ENCODE measurements around the gene LAMA2. TPM values are rescaled to one million over a fixed set of nuclear protein-coding genes. Genes with fewer than 3 reads are reported as not detected.

LAMA2 gene
- total RNA-seq, 1 experiment from 2014 or later = 17.6 TPM

DNA sequence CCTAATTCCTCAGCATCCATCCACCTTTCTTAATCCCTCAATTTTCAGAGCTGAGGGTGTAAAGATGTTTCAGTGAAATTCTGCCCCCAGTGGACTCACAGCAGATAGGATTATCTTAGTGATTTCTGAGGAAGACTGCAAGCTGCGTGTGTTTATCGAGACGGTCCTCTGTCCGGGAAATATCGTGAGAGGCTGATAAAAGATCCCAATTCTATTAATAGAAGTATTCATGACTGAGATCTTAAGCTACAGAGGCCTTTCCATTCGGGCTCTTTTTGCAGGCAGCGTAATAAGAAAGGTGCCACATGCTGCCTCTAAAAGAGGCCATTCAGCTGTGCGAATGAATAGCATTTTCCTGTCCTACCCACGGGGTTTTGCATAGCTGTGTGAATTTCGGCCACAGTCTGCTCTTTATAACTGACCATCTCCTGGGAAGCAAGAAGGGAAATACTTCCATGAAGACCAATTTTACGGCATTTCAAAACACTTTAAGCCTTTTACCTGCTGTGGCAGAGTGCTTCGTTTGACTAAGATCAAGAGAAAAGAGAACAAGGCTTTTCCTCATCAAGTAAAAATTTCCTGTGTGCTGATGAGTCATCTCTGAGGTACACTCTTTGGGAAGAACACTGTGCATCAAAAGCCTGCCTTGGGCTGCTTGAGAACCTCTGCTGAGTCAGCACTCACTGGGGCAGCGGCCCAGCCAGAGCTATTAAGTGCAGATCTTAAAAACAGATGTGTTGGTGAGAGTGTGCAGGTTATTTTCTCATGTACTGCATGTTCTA, 618.2 kb downstream of the LAMA2 start:
- peak overlapping the region; percentile 9; the same call in 1 of the 2 replicates for H3K4me3 ChIP-seq

DNA sequence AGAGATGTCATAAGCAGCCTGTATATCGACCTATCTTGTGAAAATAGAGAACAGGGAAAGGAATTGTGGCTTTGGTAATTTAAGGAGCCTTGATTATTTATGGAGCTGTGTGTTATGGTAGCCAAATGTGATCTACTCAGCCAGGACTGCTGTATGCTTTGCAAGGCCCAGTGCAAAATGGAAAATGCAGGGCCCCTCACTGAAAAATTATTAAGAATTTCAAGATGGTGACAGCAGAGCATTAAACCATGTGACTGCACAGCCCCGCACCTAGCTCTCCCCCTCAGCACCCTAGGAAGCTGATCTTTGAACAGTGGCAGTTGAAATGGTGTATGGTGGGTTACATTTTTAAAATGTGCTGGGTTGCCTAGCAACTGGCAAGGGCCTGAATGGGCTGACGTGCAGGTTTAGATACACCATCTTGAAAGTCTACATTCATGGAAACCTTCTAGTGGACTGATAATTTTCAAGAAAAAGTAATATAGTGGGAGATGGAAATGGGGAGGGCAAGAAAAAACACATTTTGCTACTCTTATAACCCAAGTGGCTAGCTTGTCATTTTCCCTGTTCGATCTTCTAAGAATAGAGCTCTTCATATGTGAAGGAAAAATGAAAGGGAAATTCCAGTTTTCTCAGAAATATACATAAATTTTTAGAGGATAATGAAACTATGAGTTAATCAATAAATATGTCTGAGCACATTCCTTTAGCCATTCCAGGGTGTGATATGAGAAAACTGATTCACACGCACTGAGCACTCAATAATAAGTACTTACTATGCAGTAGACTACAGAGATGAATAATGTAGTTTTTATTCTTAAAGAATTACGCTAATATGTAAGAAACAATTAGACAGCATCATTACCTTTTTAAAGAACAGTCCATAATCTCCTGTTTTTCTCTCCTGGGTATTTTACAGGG, 619.1 kb downstream of the LAMA2 start:
- no peak for DNase-seq
- H3K27ac ChIP-seq = no peak overlapping the region
- no peaks in the 10 kb centered on the region for H3K27me3 ChIP-seq
- no peak overlapping the region for H3K4me3 ChIP-seq
- no peaks in the 10 kb centered on the region for H3K4me1 ChIP-seq
- H3K36me3 ChIP-seq = no peaks in the 10 kb centered on the region
- no peaks in the 10 kb centered on the region for H3K9me3 ChIP-seq (replicated peaks)

More for the DNA sequence above, 618.2 kb downstream of the LAMA2 start:
- H3K9me3 ChIP-seq (replicated peaks) = no peaks in the 10 kb centered on the region
- no peak overlapping the region for H3K27ac ChIP-seq
- no peaks in the 10 kb centered on the region for H3K27me3 ChIP-seq
- DNase-seq = peak; percentile 42 to 64
- H3K36me3 ChIP-seq = no peaks in the 10 kb centered on the region
- no peaks in the 10 kb centered on the region for H3K4me1 ChIP-seq

DNA sequence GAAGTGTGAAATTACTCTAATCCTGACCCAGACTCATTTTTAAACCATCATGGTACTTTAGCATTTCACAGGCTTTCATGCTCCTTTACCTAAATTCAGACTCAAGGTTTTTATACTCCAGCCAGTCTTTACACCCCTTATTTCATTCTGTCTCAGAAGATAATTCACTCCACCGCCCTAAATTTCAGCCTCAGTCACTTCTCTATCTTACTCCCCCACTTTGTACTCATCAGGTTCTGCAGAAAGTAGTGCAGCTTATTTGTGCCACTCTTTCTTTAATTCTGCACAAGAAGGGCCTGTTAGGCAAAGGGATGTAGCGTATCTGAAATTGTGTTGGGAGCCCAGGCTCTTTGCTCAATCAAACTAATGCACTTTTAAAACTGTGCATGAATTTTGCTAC, 621.5 kb downstream of the LAMA2 start:
- Histone ChIP-seq H3K36me3 (no peaks in the 10 kb centered on the region), H3K27me3 (no peaks in the 10 kb centered on the region), H3K9me3 (replicated peaks) (no peaks in the 10 kb centered on the region), H3K4me1 (no peaks in the 10 kb centered on the region), H3K4me3 (no peak overlapping the region), H3K27ac (no peak overlapping the region)
- DNase-seq = no peak

DNA sequence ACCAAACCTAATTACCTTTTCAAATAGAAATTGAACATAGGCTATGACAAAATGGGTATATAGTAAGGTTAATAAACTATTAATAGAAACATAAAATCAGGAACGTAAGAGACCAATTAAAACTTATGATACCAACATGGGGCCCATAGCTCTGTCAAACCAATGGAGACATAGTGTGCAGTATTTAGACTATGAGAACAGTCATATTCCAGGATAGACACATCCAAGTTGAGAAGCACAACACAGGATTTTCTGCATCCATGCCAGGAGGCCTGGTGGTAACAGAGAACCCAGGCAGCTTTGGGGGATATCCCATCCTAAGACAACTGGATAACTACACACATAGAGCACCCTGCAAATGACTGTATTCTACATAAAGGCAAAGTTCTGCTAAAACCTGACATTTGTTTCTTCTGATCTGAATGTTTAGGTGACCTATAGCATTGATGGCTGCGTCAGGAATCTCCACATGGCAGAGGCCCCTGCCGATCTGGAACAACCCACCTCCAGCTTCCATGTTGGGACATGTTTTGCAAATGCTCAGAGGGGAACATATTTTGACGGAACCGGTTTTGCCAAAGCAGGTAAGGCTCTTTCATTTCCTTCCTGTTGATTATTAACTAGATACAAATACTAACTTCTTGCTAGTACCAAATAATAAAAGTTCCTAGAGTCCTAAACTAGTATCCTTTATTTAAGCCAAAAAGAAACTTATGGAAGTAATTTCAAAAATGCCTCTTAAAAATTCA, 624.3 kb downstream of the LAMA2 start:
- H3K27ac ChIP-seq = no peak overlapping the region
- H3K4me3 ChIP-seq = no peak overlapping the region
- H3K4me1 ChIP-seq = 0 out of 2 replicates have a peak, but pooled peaks cover 7% of the 10 kb centered on the region
- no peak for DNase-seq
- no peaks in the 10 kb centered on the region for H3K9me3 ChIP-seq (replicated peaks)
- H3K36me3 ChIP-seq = no peaks in the 10 kb centered on the region
- H3K27me3 ChIP-seq = no peaks in the 10 kb centered on the region

DNA sequence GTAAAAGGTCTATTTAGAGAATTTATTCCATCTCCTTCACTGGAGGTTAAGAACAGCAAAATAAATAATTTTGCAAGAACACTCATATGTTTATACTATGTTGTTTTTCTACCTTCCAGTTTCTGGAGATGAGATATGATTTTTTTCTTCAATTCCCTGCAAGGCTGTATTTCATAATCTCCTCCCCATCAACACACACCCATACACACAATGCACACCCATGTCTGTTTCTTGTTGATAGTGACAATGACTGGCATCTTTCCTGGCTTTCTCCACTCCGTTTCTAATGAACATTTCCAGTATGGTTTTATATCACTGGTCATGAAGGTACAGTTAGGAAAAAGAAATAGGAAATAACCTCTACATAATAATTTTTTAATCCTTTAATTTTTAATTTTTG, 624.9 kb downstream of the LAMA2 start:
- H3K4me3 ChIP-seq = no peak overlapping the region
- H3K9me3 ChIP-seq (replicated peaks) = no peaks in the 10 kb centered on the region
- H3K36me3 ChIP-seq = no peaks in the 10 kb centered on the region
- H3K27me3 ChIP-seq = no peaks in the 10 kb centered on the region
- H3K27ac ChIP-seq = no peak overlapping the region
- H3K4me1 ChIP-seq = 0 out of 2 replicates have a peak, but pooled peaks cover 7% of the 10 kb centered on the region
- DNase-seq = no peak

DNA sequence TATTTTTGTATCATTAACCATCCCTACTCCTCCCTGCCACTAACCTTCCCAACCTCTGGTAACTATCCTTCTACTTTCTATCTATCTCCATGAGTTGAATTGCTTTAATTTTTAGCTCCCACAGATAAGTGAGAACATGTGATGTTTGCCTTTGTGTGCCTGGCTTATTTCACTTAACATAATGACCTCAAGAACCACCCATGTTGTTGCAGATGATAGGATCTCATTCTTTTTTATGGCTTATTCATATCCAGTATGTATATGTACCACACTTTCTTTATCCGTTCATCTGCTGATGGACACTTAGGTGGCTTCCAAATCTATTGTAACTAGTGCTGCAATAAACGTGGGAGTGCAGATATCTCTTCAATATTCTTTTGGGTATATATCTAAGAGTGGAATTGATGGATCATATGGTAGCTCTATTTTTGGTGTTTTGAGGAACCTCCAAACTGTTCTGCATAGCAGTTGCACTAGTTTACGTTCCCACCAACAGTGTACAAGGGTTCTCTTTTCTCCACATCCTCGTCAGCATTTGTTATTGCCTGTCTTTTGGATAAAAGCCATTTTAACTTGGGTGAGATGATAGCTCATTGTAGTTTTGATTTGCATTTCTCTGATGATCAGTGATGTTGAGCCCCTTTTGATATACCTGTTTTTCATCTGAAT, 625.7 kb downstream of the LAMA2 start:
- Histone ChIP-seq H3K27ac (no peak overlapping the region), H3K9me3 (replicated peaks) (no peaks in the 10 kb centered on the region), H3K36me3 (no peaks in the 10 kb centered on the region), H3K4me3 (no peak overlapping the region), H3K27me3 (no peaks in the 10 kb centered on the region), H3K4me1 (0 out of 2 replicates have a peak, but pooled peaks cover 7% of the 10 kb centered on the region)
- DNase-seq = no peak

DNA sequence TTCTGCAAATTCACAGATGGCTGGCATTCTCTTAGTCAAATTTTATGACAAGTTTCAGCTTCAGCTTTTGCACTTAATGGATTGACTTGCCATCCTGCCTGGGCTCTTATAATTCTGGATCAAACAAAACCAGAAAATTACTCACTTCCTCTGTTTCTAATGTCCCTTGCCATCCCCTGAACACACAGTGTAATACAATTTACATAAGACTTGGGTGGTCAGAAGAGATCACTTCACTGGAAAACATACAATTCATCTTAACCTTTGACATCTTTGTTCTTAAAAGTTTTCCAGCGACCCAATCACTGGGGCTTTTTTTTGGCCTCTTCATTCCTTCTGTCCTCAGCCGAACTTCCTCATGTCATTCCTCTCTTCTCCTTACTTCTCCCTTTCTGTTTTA, 628.0 kb downstream of the LAMA2 start:
- Histone ChIP-seq H3K9me3 (replicated peaks) (no peaks in the 10 kb centered on the region), H3K4me1 (0 out of 2 replicates have a peak, but pooled peaks cover 7% of the 10 kb centered on the region), H3K27ac (no peak overlapping the region), H3K27me3 (no peaks in the 10 kb centered on the region), H3K36me3 (no peaks in the 10 kb centered on the region), H3K4me3 (no peak overlapping the region)
- peak in 1 of 2 experiments; percentile 6 for DNase-seq

DNA sequence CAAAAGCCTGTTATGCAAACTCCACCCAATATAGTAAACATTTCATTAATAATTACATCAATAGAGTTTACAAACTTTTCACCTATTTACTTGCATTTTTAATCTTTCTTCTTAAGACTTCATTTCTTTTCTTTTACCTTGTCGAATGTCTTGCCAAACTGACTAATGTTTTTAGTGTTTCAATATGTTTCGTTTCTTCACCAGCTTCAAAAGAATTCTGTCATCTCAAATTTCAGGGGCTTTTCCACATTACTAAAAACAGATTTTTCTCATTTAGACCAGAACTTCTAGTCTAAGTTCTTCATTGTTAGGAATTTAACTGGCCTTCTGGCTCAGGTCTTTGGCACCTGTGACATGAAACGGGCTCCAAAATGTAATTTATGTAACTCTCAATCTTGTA, 630.5 kb downstream of the LAMA2 start:
- Histone ChIP-seq H3K36me3 (no peaks in the 10 kb centered on the region), H3K9me3 (replicated peaks) (no peaks in the 10 kb centered on the region), H3K4me1 (0 out of 2 replicates have a peak, but pooled peaks cover 7% of the 10 kb centered on the region), H3K4me3 (no peak overlapping the region), H3K27ac (no peak overlapping the region), H3K27me3 (no peaks in the 10 kb centered on the region)
- no peak for DNase-seq

DNA sequence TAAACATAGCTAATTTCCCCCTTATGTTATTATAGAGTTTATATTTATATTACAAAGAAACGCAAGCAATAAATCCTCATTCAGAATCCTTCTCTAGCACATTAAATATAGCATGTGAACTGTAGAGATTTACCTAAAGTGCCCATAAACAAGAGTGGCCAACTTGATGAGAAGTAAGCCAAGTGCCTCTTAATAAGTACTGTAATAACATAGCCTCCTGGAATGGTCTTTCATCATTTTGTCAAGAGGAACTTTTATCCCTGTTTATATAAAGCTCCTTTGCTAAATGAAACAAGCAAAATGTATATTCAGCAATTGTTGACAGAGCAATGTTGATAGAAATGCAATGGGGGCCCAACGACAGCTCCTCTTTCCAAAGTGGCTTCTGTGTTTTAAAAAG, 632.1 kb downstream of the LAMA2 start:
- Histone ChIP-seq H3K27ac (no peak overlapping the region), H3K4me3 (no peak overlapping the region), H3K36me3 (no peaks in the 10 kb centered on the region), H3K27me3 (no peaks in the 10 kb centered on the region), H3K9me3 (replicated peaks) (no peaks in the 10 kb centered on the region), H3K4me1 (0 out of 2 replicates have a peak, but pooled peaks cover 7% of the 10 kb centered on the region)
- DNase-seq = no peak

DNA sequence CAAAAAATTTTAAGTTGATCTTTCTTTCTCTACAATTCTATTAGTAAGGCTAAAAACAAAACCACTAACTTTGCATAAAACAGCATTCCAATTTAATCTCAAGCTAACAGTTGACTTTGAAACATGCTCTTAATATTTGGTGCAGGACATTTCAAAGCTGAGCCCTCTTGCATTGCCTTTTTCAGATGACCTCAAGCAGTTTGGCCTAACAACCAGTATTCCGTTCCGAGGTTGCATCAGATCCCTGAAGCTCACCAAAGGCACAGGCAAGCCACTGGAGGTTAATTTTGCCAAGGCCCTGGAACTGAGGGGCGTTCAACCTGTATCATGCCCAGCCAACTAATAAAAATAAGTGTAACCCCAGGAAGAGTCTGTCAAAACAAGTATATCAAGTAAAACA, 633.1 kb downstream of the LAMA2 start:
- no peaks in the 10 kb centered on the region for H3K9me3 ChIP-seq (replicated peaks)
- H3K27ac ChIP-seq = no peak overlapping the region
- no peaks in the 10 kb centered on the region for H3K27me3 ChIP-seq
- 0 out of 2 replicates have a peak, but pooled peaks cover 3% of the 10 kb centered on the region for H3K4me1 ChIP-seq
- no peak overlapping the region for H3K4me3 ChIP-seq
- H3K36me3 ChIP-seq = no peaks in the 10 kb centered on the region
- DNase-seq = no peak

DNA sequence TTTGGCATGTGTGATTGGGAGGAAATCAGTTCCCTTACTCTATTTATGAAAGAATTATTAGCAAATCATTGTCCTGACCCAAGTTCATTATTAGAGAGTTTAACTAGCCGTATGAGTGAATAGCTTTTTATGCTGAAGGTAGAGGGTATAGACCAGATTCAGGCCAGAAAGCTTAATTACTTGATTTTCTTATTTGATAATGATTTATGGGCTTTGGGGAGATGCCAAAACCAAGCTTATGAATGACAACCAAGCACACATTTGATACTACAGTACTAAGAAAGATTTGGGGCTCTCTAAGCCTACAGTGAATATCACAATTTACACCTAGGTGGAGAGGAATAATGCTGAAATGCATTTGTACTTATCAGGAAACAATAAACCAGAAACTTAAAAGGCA, 633.8 kb downstream of the LAMA2 start:
- Histone ChIP-seq H3K36me3 (no peaks in the 10 kb centered on the region), H3K27me3 (no peaks in the 10 kb centered on the region), H3K4me3 (no peak overlapping the region), H3K4me1 (no peaks in the 10 kb centered on the region), H3K9me3 (replicated peaks) (no peaks in the 10 kb centered on the region), H3K27ac (no peak overlapping the region)
- DNase-seq = no peak

DNA sequence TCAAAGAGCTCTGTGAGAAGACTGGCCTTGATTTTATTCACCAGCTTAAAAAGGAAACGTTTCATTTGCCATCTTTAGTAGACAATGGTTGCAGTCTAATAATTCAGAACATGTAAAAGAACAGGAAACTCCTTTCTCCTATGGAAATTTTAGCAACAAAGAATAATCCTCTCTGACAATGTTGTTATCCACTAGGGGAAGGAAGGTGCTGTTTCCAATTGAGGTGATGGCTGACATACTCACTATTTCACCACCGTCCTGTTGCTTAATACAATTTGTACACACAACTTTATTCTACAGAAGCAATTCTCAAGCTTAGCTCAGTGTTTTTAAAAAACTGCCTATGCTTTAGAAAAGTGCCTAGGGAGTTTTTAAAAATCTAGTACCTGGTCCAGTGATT, 634.4 kb downstream of the LAMA2 start:
- no peak for DNase-seq
- H3K27me3 ChIP-seq = no peaks in the 10 kb centered on the region
- H3K9me3 ChIP-seq (replicated peaks) = no peaks in the 10 kb centered on the region
- H3K36me3 ChIP-seq = no peaks in the 10 kb centered on the region
- no peak overlapping the region for H3K27ac ChIP-seq
- H3K4me3 ChIP-seq = no peak overlapping the region
- no peaks in the 10 kb centered on the region for H3K4me1 ChIP-seq

DNA sequence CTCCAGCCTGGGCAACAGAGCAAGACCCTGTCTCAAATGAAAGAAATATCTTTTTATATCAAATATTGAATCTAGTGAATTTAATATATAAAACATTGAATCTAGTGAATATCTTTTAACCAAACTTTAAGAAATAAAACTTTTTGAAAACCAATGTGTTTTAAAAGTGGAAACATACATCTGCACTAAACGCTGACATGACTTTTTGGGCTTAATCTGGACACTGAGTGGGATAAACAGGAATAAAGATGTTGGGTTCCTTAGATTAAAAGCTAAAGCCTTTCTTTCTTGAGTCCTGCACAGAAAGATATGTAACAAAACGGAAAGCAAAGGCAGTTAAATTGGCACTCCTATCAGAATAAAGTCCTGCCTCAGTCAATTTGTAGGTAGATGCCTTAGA, 636.8 kb downstream of the LAMA2 start:
- no peak for DNase-seq
- Histone ChIP-seq H3K36me3 (no peaks in the 10 kb centered on the region), H3K4me3 (no peak overlapping the region), H3K9me3 (replicated peaks) (no peaks in the 10 kb centered on the region), H3K4me1 (no peaks in the 10 kb centered on the region), H3K27ac (no peak overlapping the region), H3K27me3 (no peaks in the 10 kb centered on the region)

DNA sequence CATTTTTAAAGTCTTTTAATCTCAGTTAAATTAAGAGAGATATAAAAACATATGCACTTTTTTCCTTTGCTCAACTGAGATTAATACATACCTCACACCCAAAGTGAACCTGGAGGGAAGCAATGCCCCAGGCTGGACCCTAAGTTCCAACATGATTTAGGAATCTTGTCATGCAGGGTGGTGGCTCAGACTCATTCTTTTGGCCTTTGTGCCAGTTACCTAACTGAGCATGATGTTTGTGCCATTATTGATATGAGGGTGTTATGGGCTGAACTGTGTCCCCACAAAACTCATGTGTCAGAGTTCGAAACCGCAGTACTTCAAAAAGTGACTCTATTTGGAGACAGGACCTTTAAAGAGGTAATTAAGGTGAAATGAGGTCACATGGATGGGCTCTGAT, 639.0 kb downstream of the LAMA2 start:
- H3K4me1 ChIP-seq = no peaks in the 10 kb centered on the region
- H3K4me3 ChIP-seq = no peak overlapping the region

More for the DNA sequence above, 639.0 kb downstream of the LAMA2 start:
- Histone ChIP-seq H3K27ac (no peak overlapping the region), H3K36me3 (no peaks in the 10 kb centered on the region), H3K9me3 (replicated peaks) (no peaks in the 10 kb centered on the region), H3K27me3 (no peaks in the 10 kb centered on the region)
- no peak for DNase-seq
